Measurements from ENCODE around the gene ASB6. TPM values are rescaled to one million over a fixed set of nuclear protein-coding genes. Genes with fewer than 3 reads are reported as not detected.

The ASB6 gene
- total and polyA plus RNA-seq, 2 of the 13 experiments (the other 11 are each of a cell fraction or from before 2014, with no cell fraction given), result 8.2 to 8.4 TPM

GRCh38 chr9:129626079-129626624, 15.8 kb downstream of the ASB6 start, which contains the start of gene NTMT1 (continued):
- TF ChIP-seq ETV5 (CRISPR knock-in tag; IDR thresholded peaks at IDR 0.05; ENCODE audit: borderline replicate concordance) (peak; percentile 41; the same call in 1 of the 2 replicates), NRL (CRISPR knock-in tag; IDR thresholded peaks at IDR 0.05; ENCODE audit: borderline replicate concordance) (peak; percentile 92), KAT8 (CRISPR knock-in tag; IDR thresholded peaks at IDR 0.05) (peak; percentile 86), CHD2 (IDR thresholded peaks at IDR 0.05; ENCODE audit: low read depth, low read length) (peak; percentile 42; the same call in 1 of the 2 replicates), ZNF446 (CRISPR knock-in tag; IDR thresholded peaks at IDR 0.05) (peak; percentile 90), DNMT3B (CRISPR knock-in tag; conservative IDR thresholded peaks at IDR 0.05) (no peak), NR2F2 (IDR thresholded peaks at IDR 0.05; ENCODE audit: borderline replicate concordance, low read depth) (no peak), ZNF773 (CRISPR knock-in tag; IDR thresholded peaks at IDR 0.05; ENCODE audit: borderline replicate concordance) (no peak), ZNF577 (CRISPR knock-in tag; IDR thresholded peaks at IDR 0.05; ENCODE audit: borderline replicate concordance, low read depth) (no peak), MEIS1 (CRISPR knock-in tag; IDR thresholded peaks at IDR 0.05; ENCODE audit: borderline replicate concordance) (no peak), MXI1 (IDR thresholded peaks at IDR 0.05; ENCODE audit: borderline replicate concordance, low read depth, low read length) (peak; percentile 72; the same call in 1 of the 3 replicates), NFE2L2 (IDR thresholded peaks at IDR 0.05; ENCODE audit: low read length) (no peak), DZIP1 (CRISPR knock-in tag; IDR thresholded peaks at IDR 0.05) (peak; percentile 59; the same call in 1 of the 2 replicates), HMG20B (CRISPR knock-in tag; conservative IDR thresholded peaks at IDR 0.05) (no peak; the same call in 1 of the 2 replicates), ZFP62 (CRISPR knock-in tag; IDR thresholded peaks at IDR 0.05) (no peak), ZNF761 (CRISPR knock-in tag; conservative IDR thresholded peaks at IDR 0.05) (no peak), ZNF292 (CRISPR knock-in tag; IDR thresholded peaks at IDR 0.05; ENCODE audit: borderline replicate concordance, low read depth) (no peak), KAT2B (IDR thresholded peaks at IDR 0.05; ENCODE audit: borderline replicate concordance, low read depth, low read length) (no peak)
- TF ChIP-seq, protein P1, sequence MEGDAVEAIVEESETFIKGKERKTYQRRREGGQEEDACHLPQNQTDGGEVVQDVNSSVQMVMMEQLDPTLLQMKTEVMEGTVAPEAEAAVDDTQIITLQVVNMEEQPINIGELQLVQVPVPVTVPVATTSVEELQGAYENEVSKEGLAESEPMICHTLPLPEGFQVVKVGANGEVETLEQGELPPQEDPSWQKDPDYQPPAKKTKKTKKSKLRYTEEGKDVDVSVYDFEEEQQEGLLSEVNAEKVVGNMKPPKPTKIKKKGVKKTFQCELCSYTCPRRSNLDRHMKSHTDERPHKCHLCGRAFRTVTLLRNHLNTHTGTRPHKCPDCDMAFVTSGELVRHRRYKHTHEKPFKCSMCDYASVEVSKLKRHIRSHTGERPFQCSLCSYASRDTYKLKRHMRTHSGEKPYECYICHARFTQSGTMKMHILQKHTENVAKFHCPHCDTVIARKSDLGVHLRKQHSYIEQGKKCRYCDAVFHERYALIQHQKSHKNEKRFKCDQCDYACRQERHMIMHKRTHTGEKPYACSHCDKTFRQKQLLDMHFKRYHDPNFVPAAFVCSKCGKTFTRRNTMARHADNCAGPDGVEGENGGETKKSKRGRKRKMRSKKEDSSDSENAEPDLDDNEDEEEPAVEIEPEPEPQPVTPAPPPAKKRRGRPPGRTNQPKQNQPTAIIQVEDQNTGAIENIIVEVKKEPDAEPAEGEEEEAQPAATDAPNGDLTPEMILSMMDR (CRISPR knock-in tag; IDR thresholded peaks at IDR 0.05), result peak; percentile 14
- TF ChIP-seq, protein P2, sequence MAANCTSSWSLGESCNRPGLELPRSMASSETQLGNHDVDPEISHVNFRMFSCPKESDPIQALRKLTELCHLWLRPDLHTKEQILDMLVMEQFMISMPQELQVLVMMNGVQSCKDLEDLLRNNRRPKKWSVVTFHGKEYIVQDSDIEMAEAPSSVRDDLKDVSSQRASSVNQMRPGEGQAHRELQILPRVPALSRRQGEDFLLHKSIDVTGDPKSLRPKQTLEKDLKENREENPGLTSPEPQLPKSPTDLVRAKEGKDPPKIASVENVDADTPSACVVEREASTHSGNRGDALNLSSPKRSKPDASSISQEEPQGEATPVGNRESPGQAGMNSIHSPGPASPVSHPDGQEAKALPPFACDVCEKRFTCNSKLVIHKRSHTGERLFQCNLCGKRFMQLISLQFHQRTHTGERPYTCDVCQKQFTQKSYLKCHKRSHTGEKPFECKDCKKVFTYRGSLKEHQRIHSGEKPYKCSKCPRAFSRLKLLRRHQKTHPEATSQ (CRISPR knock-in tag; IDR thresholded peaks at IDR 0.05; ENCODE audit: borderline replicate concordance), result peak; percentile 71; the same call in 1 of the 2 replicates
- TF ChIP-seq, protein P3, sequence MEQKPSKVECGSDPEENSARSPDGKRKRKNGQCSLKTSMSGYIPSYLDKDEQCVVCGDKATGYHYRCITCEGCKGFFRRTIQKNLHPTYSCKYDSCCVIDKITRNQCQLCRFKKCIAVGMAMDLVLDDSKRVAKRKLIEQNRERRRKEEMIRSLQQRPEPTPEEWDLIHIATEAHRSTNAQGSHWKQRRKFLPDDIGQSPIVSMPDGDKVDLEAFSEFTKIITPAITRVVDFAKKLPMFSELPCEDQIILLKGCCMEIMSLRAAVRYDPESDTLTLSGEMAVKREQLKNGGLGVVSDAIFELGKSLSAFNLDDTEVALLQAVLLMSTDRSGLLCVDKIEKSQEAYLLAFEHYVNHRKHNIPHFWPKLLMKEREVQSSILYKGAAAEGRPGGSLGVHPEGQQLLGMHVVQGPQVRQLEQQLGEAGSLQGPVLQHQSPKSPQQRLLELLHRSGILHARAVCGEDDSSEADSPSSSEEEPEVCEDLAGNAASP (CRISPR knock-in tag; IDR thresholded peaks at IDR 0.05; ENCODE audit: borderline replicate concordance), result no peak
- TF ChIP-seq, protein P4, sequence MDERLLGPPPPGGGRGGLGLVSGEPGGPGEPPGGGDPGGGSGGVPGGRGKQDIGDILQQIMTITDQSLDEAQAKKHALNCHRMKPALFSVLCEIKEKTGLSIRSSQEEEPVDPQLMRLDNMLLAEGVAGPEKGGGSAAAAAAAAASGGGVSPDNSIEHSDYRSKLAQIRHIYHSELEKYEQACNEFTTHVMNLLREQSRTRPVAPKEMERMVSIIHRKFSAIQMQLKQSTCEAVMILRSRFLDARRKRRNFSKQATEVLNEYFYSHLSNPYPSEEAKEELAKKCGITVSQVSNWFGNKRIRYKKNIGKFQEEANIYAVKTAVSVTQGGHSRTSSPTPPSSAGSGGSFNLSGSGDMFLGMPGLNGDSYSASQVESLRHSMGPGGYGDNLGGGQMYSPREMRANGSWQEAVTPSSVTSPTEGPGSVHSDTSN (CRISPR knock-in tag; IDR thresholded peaks at IDR 0.05), result no peak
